Lower leg skin (tissue), 4 donors: ENCODE results near the gene DENND4C. TPM values are rescaled to one million over a fixed set of nuclear protein-coding genes. Genes with fewer than 3 reads are reported as not detected.

Source experiments
- DNase-seq, 2 donors: peaks; one replicate each; pipeline ENCODE4 v3.0.0-alpha.2; 2019; ENCODE audit warnings: low spot score in 2 of 2
- H3K4me3 ChIP-seq: fragments of 200-600 bp; sonication (generic); 2 replicates; pipeline ENCODE4 v1.5.1; 2017; ENCODE audit warnings: mild to moderate bottlenecking, low read depth; ENCODE audit not compliant: poor library complexity, severe bottlenecking
- CTCF ChIP-seq, 3 donors: fragments of 450-650 bp; IDR thresholded peaks; one replicate each; pipeline ENCODE4 v1.5.1; 2016; ENCODE audit warnings: antibody characterized with exemption in 3 of 3, mild to moderate bottlenecking in 3 of 3, moderate library complexity in 2 of 3
- POLR2A ChIP-seq, 2 donors: fragments of 450-650 bp; IDR thresholded peaks; one replicate each; pipeline ENCODE4 v1.6.1; 2016 to 2017; ENCODE audit warnings: antibody characterized with exemption in 2 of 2, mild to moderate bottlenecking in 1 of 2, moderate library complexity in 1 of 2
- WGBS, 2 donors: methylation state at CpG; one replicate each; pipeline ENCODE4 v1.1.5; 2018; 5-methylcytosine and 5-hydroxymethylcytosine counted together
- intact Hi-C: fragments of 100-400 bp; cut with DNase I; formaldehyde crosslinking; loops from one replicate; pipeline ENCODE4 v1.15.0; 2023; ENCODE audit warnings: low total_unique reads
- total RNA-seq, 4 donors: library from RNA; depleted of rRNA; stranded (reverse); fragments of >200 nt; gene quantifications; one replicate each; pipeline ENCODE4 v1.1.0, GENCODE V29; 2016

DENND4C gene
- total RNA-seq, 4 donors from 2014 or later: 78.2 to 119 (median 104) TPM

GRCh38 chr9:19269582-19269981 lies 39.1 kb downstream of the DENND4C start:
- intact Hi-C loops: no loop called here
- no peak for DNase-seq
- H3K4me3 ChIP-seq: no peak overlapping the region
- 50 to 82% methylated on average over 1 of the region's 1 CpG for WGBS, 2 donors
- TF ChIP-seq POLR2A (IDR thresholded peaks at IDR 0.05) (no peak), CTCF (IDR thresholded peaks at IDR 0.05) (no peak)

- no peak overlapping the region for H3K4me3 ChIP-seq
- DNase-seq: no peak
- WGBS, 2 donors: 98% methylated on average over 1 of the region's 1 CpG
- TF ChIP-seq CTCF (IDR thresholded peaks at IDR 0.05) (no peak), POLR2A (IDR thresholded peaks at IDR 0.05) (no peak)
- intact Hi-C loops: no loop called here
These were observed 40.0 kb downstream of the DENND4C start for GRCh38 chr9:19270421-19270949.

GRCh38 chr9:19271081-19271480 lies 40.6 kb downstream of the DENND4C start:
- TF ChIP-seq POLR2A (IDR thresholded peaks at IDR 0.05) (no peak), CTCF (IDR thresholded peaks at IDR 0.05) (no peak)
- H3K4me3 ChIP-seq: no peak overlapping the region
- DNase-seq: no peak
- intact Hi-C loops: no loop called here
- 88 to 97% methylated on average over 4 of the region's 4 CpGs for WGBS, 2 donors

- no peak for DNase-seq
- TF ChIP-seq POLR2A (IDR thresholded peaks at IDR 0.05) (no peak), CTCF (IDR thresholded peaks at IDR 0.05) (no peak)
- intact Hi-C loops: no loop called here
- no peak overlapping the region for H3K4me3 ChIP-seq
These were observed 51.3 kb downstream of the DENND4C start for GRCh38 chr9:19281801-19282200.

- no peak overlapping the region for H3K4me3 ChIP-seq
- intact Hi-C loops: no loop called here
- DNase-seq: no peak
- TF ChIP-seq CTCF (IDR thresholded peaks at IDR 0.05): no peak
- WGBS, 2 donors: 91 to 95% methylated on average over 5 of the region's 5 CpGs
These were observed 52.7 kb downstream of the DENND4C start for GRCh38 chr9:19283072-19283710.

GRCh38 chr9:19284729-19285128 lies 54.2 kb downstream of the DENND4C start:
- no peak for DNase-seq
- WGBS, 2 donors: 58 to 60% methylated on average over 3 of the region's 3 CpGs
- TF ChIP-seq CTCF (IDR thresholded peaks at IDR 0.05) (no peak), POLR2A (IDR thresholded peaks at IDR 0.05) (no peak)
- no peak overlapping the region for H3K4me3 ChIP-seq
- intact Hi-C loops: no loop called here
